Spleen (tissue), 11 donors: ENCODE measurements around the gene KCNIP2. TPM values are rescaled to one million over a fixed set of nuclear protein-coding genes. Genes with fewer than 3 reads are reported as not detected.

Experiments
- DNase-seq: peaks from one replicate; pipeline ENCODE4 v3.0.0-alpha.2; 2020
- H3K27ac ChIP-seq, 8 donors: fragments of 200-600 bp; sonication (generic) in 7 of 8; 1 replicate in 4 of 8; 2 replicates in 4 of 8; pipeline versions ENCODE4 v1.5.0 to v1.8.0; 2016 to 2021; ENCODE audit warnings: inconsistent platforms in 4 of 8, mild to moderate bottlenecking in 4 of 8, moderate library complexity in 1 of 8
- H3K27me3 ChIP-seq, 7 donors: fragments of 200-600 bp; sonication (generic) in 6 of 7; replicated peaks in 1 of 7; 1 replicate in 4 of 7; 2 replicates in 3 of 7; pipeline versions ENCODE4 v1.5.0 to v1.8.0; 2016 to 2021; ENCODE audit warnings: inconsistent platforms in 3 of 7, mild to moderate bottlenecking in 1 of 7
- H3K36me3 ChIP-seq, 6 donors: fragments of 200-600 bp; sonication (generic) in 5 of 6; 1 replicate in 4 of 6; 2 replicates in 2 of 6; pipeline versions ENCODE4 v1.5.0 to v1.8.0; 2016 to 2021; ENCODE audit warnings: inconsistent platforms in 2 of 6
- H3K4me1 ChIP-seq, 6 donors: fragments of 200-600 bp; sonication (generic) in 5 of 6; 1 replicate in 3 of 6; 2 replicates in 3 of 6; pipeline versions ENCODE4 v1.5.0 to v1.8.0; 2016 to 2021; ENCODE audit warnings: inconsistent platforms in 3 of 6
- H3K4me3 ChIP-seq, 8 donors: fragments of 200-600 bp; sonication (generic) in 7 of 8; 1 replicate in 4 of 8; 2 replicates in 4 of 8; pipeline versions ENCODE4 v1.5.0 to v1.8.0; 2016 to 2021; ENCODE audit warnings: inconsistent platforms in 4 of 8, mild to moderate bottlenecking in 4 of 8, moderate library complexity in 2 of 8
- H3K9me3 ChIP-seq, 8 donors: fragments of 200-600 bp; sonication (generic) in 7 of 8; 1 replicate in 4 of 8; 2 replicates in 4 of 8; pipeline versions ENCODE4 v1.5.0 to v1.8.0; 2016 to 2021; ENCODE audit warnings: inconsistent platforms in 4 of 8
- POLR2A ChIP-seq, 3 donors: fragments of 450-650 bp; IDR thresholded peaks; one replicate each; pipeline ENCODE4 v1.5.1; 2017; ENCODE audit warnings: antibody characterized with exemption in 3 of 3, mild to moderate bottlenecking in 1 of 3
- POLR2AphosphoS5 ChIP-seq, 3 donors: sonication (generic); formaldehyde crosslinking; IDR thresholded peaks; one replicate each; pipeline ENCODE4 v1.5.1; 2017; ENCODE audit warnings: antibody characterized with exemption in 3 of 3
- WGBS, 5 donors: extraction: QIAGEN DNeasy Blood & Tissue Kit in 3 of 5; methylation state at CpG; one replicate each; pipeline versions ENCODE4 v1.1.5 to v1.1.7; 2013 to 2018; 5-methylcytosine and 5-hydroxymethylcytosine counted together
- intact Hi-C: fragments of 100-400 bp; cut with DNase I; formaldehyde crosslinking; loops from one replicate; pipeline ENCODE4 v1.15.0; 2023; ENCODE audit warnings: low total_unique reads
- polyA plus RNA-seq, 3 donors: library from polyadenylated mRNA; stranded (reverse); fragments of 200-250 nt; gene quantifications; one replicate each; pipeline ENCODE4 v1.2.1, GENCODE V29; 2013
- total RNA-seq, 7 donors: library from RNA; depleted of rRNA in 3 of 7; stranded (reverse); fragments of >200 nt in 3 of 7; fragmentation: NEBNext Ultra II Directional in 4 of 7; extraction: Animal tissue kit (Norgen Biotek cat#: 25700) in 4 of 7; gene quantifications; one replicate each; pipeline versions ENCODE4 v1.1.0 to v1.2.1, GENCODE V29; 2016 to 2021
- TF ChIP-seq, protein P1 (sequence below), 11 experiments: fragments of 200-600 bp in 7 of 11; fragments of 450-650 bp in 4 of 11; sonication (generic) in 4 of 11; IDR thresholded peaks in 8 of 11; conservative IDR thresholded peaks in 3 of 11; 1 replicate in 7 of 11; 2 replicates in 4 of 11; pipeline versions ENCODE4 v1.4.0 to v1.8.0; 2016 to 2021; ENCODE audit warnings: antibody characterized with exemption in 11 of 11, inconsistent platforms in 4 of 11, mild to moderate bottlenecking in 1 of 11
- donor health status: healthy with polysubstance abuse.
- donor health status: DM: no; HTN: no; CAD: no; lungs with moderate emphysema.
- donor health status: DM: no; HTN: no; CAD: no.
- donor health status: Bipolar disorder and iron deficiency.
- donor health status: healthy.
- donor health status: DM: no; HTN: no; CAD: no.
- donor health status: DM: yes; HTN: yes; CAD: no.

Gene KCNIP2
- total and polyA plus RNA-seq, 10 donors: 1.00 to 8.6 (median 5.2) TPM

DNA sequence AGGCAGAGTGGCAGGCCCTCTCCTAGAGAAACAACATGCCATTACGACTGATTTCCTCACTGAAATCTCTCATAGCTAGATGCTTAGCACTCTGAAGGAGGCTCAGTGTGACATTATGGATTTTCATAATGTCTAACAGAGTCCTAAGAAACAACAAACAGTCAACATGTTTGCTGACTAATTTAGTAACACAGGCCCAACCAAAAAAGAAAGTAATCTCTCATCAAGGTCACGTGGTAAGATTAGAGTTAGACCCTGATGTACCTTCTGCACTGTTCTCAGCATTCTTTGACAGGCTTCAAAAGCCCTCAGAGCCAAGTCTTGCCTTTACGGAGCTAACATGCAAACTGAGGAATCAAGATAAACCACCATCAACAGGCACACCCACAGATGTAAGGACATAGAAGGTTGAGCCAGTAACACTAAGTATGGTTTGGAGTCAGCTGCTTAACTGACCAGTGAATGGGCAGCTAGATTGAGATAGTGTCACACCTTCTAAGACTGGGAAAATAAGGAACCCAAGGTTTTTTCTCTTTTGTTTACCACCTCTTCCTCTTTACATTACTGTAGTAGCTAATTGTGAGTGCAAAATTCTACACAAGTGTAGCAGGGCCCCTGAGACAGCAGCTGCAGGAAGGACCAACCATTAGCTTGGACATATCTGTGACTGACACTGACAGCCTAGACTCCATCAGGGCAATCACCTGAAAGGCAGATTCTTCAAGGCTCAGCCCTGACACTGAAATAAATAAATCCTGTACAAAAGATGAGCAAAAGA is 15.3 kb upstream of the KCNIP2 start:
- no peak for TF ChIP-seq POLR2AphosphoS5 (IDR thresholded peaks at IDR 0.05)
- no peak for TF ChIP-seq POLR2A (IDR thresholded peaks at IDR 0.05)
- TF ChIP-seq, protein P1, sequence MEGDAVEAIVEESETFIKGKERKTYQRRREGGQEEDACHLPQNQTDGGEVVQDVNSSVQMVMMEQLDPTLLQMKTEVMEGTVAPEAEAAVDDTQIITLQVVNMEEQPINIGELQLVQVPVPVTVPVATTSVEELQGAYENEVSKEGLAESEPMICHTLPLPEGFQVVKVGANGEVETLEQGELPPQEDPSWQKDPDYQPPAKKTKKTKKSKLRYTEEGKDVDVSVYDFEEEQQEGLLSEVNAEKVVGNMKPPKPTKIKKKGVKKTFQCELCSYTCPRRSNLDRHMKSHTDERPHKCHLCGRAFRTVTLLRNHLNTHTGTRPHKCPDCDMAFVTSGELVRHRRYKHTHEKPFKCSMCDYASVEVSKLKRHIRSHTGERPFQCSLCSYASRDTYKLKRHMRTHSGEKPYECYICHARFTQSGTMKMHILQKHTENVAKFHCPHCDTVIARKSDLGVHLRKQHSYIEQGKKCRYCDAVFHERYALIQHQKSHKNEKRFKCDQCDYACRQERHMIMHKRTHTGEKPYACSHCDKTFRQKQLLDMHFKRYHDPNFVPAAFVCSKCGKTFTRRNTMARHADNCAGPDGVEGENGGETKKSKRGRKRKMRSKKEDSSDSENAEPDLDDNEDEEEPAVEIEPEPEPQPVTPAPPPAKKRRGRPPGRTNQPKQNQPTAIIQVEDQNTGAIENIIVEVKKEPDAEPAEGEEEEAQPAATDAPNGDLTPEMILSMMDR (IDR thresholded peaks at IDR 0.05 in 8 of 11, conservative IDR thresholded peaks at IDR 0.05 in 3 of 11): no peak
- Histone ChIP-seq H3K27ac (peak overlapping the region in 2 of 8 donors; percentile 34 to 39), H3K4me1 (peaks cover 0 to 20% (median 7%) of the 10 kb centered on the region in 6 donors), H3K36me3 (peaks cover 0 to 34% (median 5%) of the 10 kb centered on the region in 6 donors), H3K4me3 (no peak overlapping the region), H3K27me3 (no peaks in the 10 kb centered on the region), H3K9me3 (peaks cover 0 to 15% (median 14%) of the 10 kb centered on the region in 8 donors)
- intact Hi-C loops: no loop called here
- DNase-seq: no peak
- WGBS, 5 donors: 55 to 81% (median 73%) methylated on average over 3 of the region's 3 CpGs

DNA sequence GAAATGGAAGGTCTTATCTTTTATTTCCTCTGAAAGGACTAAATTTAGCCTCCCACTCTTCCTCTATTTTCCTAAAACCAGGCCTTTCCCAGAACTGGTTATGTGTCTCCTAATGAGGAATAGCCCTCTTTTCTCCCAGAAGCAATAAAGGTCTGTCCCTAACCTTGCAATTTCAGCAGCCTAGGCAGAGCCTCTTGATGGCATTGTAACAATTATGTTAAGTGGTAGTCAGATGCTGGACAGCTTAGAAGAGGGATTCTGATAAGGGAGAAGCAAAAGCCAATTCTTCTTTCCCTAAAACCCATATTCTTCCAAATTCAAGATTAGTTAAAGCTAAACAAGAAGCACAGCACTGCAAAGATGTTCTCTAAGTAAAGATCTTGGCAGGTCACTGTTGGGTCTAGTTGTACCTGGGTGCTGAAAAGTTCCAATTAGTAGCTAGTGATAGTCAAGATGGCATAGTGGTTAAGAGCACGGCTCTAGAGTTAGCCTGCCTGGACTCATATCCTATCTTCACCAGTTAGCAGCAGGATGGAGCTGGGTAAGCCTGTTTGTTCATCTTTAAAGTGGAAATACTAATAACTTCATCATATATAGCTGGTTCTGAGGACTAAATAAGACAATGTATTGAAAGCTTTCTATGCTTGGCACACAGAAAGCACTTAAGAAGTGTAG is 14.3 kb upstream of the KCNIP2 start:
- H3K9me3 ChIP-seq: peaks cover 0 to 15% (median 14%) of the 10 kb centered on the region in 8 donors
- no peak overlapping the region for H3K4me3 ChIP-seq
- intact Hi-C loops: no loop called here
- H3K4me1 ChIP-seq: peaks cover 0 to 20% (median 7%) of the 10 kb centered on the region in 6 donors
- WGBS, 5 donors: 45 to 100% (median 96%) methylated on average over 1 of the region's 1 CpG
- peak overlapping the region in 2 of 8 donors; percentile 34 to 39 for H3K27ac ChIP-seq
- DNase-seq: no peak
- H3K36me3 ChIP-seq: peaks cover 0 to 32% (median 4%) of the 10 kb centered on the region in 6 donors
- no peaks in the 10 kb centered on the region for H3K27me3 ChIP-seq
- TF ChIP-seq POLR2A (IDR thresholded peaks at IDR 0.05) (no peak), POLR2AphosphoS5 (IDR thresholded peaks at IDR 0.05) (no peak)
- TF ChIP-seq, protein P1 (IDR thresholded peaks at IDR 0.05 in 8 of 11, conservative IDR thresholded peaks at IDR 0.05 in 3 of 11): no peak

DNA sequence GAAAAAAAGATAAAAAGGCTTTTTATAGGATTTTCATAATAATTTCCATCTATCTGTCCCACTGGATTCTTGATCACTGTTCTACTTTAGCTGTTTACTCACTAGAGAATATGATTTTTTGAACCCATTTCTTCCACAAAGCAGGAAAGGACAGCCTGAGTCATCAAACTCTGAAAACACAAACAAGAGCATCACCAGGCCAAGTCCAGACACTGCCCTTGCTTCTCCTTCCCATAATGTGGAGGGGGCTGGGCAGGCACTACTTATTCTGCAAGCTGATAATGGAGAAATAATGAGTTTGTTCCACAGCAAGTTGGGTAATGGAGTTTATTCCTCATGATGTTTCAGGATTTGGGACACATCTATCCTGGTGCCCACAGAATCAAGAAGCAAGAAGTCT is 13.0 kb upstream of the KCNIP2 start:
- H3K36me3 ChIP-seq: peaks cover 0 to 32% (median under 1%) of the 10 kb centered on the region in 6 donors
- H3K27me3 ChIP-seq: no peaks in the 10 kb centered on the region
- TF ChIP-seq POLR2A (IDR thresholded peaks at IDR 0.05) (no peak), POLR2AphosphoS5 (IDR thresholded peaks at IDR 0.05) (no peak)
- TF ChIP-seq, protein P1 (IDR thresholded peaks at IDR 0.05 in 8 of 11, conservative IDR thresholded peaks at IDR 0.05 in 3 of 11): no peak
- no peak for DNase-seq
- no peak overlapping the region for H3K4me3 ChIP-seq
- intact Hi-C loops: no loop called here
- H3K4me1 ChIP-seq: peaks cover 0 to 20% (median 7%) of the 10 kb centered on the region in 6 donors
- no peak overlapping the region for H3K27ac ChIP-seq
- H3K9me3 ChIP-seq: peaks cover 0 to 15% (median 14%) of the 10 kb centered on the region in 8 donors
